H7 (cell line): ENCODE data around the gene SVEP1. TPM values are rescaled to one million over a fixed set of nuclear protein-coding genes. Genes with fewer than 3 reads are reported as not detected.

Experiments
- total RNA-seq: library from RNA; depleted of rRNA; stranded (reverse); fragments of >200 nt; shearing (Covaris generic); gene quantifications from 2 replicates; pipeline ENCODE4 v1.2.3, GENCODE V29; 2014; rRNA removed

The SVEP1 gene
- total RNA-seq, 1 experiment from 2014 or later = 0.24 TPM

Other genes with a start within 250 kb of the SVEP1 start
- not detected in 2 replicates for gene TXNDC8, start 241.9 kb downstream of the SVEP1 start, total RNA-seq
- gene MUSK, start 89.0 kb upstream of the SVEP1 start, total RNA-seq = not detected in 2 replicates